Renal cortex interstitium (tissue), 11 donors: Measurements from ENCODE around the gene ARID1A. TPM values are rescaled to one million over a fixed set of nuclear protein-coding genes. Genes with fewer than 3 reads are reported as not detected.
"Not testable (repeated sequence)": the region's sequence is repeated elsewhere in the genome, so short reads cannot be mapped to it uniquely, and the experiment has no call there.

Experiments
- DNase-seq, 11 donors: peaks; one replicate each; pipeline ENCODE4 v3.0.0-alpha.2; 2013; ENCODE audit warnings: low read depth in 9 of 11, low spot score in 4 of 11; ENCODE audit errors: extremely low read depth in 1 of 11
- polyA plus RNA-seq, 3 donors: library from polyadenylated mRNA; unstranded; fragments of 120-200 nt; gene quantifications; one replicate each; pipeline ENCODE4 v1.2.1, GENCODE V29; 2013; ENCODE audit not compliant: insufficient read length in 3 of 3

The ARID1A gene
- polyA plus RNA-seq, 3 donors, result 95.4 to 107 (median 100) TPM

GRCh38 chr1:26717017-26717491, 21.2 kb downstream of the ARID1A start:
- no peak for DNase-seq

- DNase-seq, result no peak
Observed at GRCh38 chr1:26719205-26719604, 23.4 kb downstream of the ARID1A start.

- no peak for DNase-seq
Observed at GRCh38 chr1:26721669-26722355, 26.0 kb downstream of the ARID1A start.

GRCh38 chr1:26723013-26723991, 27.5 kb downstream of the ARID1A start:
- peak; percentile 81 to 95 (median 89) for DNase-seq

- no peak for DNase-seq
Observed at GRCh38 chr1:26724118-26724517, 28.3 kb downstream of the ARID1A start.

- no peak for DNase-seq
Observed at GRCh38 chr1:26724926-26725325, 29.1 kb downstream of the ARID1A start.

- not testable (repeated sequence) for DNase-seq
Observed at GRCh38 chr1:26725904-26726303, 30.1 kb downstream of the ARID1A start.

GRCh38 chr1:26726784-26727183, 31.0 kb downstream of the ARID1A start:
- DNase-seq, result no peak

GRCh38 chr1:26727476-26727875, 31.7 kb downstream of the ARID1A start:
- DNase-seq, result no peak

- no peak for DNase-seq
Observed at GRCh38 chr1:26728645-26729044, 32.8 kb downstream of the ARID1A start.

- no peak for DNase-seq
Observed at GRCh38 chr1:26729633-26730032, 33.8 kb downstream of the ARID1A start.

GRCh38 chr1:26730695-26731094, 34.9 kb downstream of the ARID1A start:
- no peak for DNase-seq

- DNase-seq, result no peak
Observed at GRCh38 chr1:26731233-26731902, 35.6 kb downstream of the ARID1A start.

GRCh38 chr1:26733392-26733791, 37.6 kb downstream of the ARID1A start:
- no peak for DNase-seq

GRCh38 chr1:26733982-26734381, 38.2 kb downstream of the ARID1A start:
- DNase-seq, result no peak

- DNase-seq, result no peak
Observed at GRCh38 chr1:26734501-26735058, 38.8 kb downstream of the ARID1A start.

- no peak for DNase-seq
Observed at GRCh38 chr1:26739329-26739914, 43.6 kb downstream of the ARID1A start.

- DNase-seq, result no peak
Observed at GRCh38 chr1:26740023-26740634, 44.3 kb downstream of the ARID1A start.
